Measurements from ENCODE around the gene BRAP. TPM values are rescaled to one million over a fixed set of nuclear protein-coding genes. Genes with fewer than 3 reads are reported as not detected.
A peak's percentile ranks its signal among the peaks of the same experiment; 100 is the strongest.
"Not testable (repeated sequence)": the region's sequence is repeated elsewhere in the genome, so short reads cannot be mapped to it uniquely, and the experiment has no call there.

The BRAP gene
- total RNA-seq, 4 donors from 2014 or later = 10.8 to 17.3 (median 15.9) TPM

- Histone ChIP-seq H3K27me3 (no peaks in the 10 kb centered on the region), H3K36me3 (no peaks in the 10 kb centered on the region), H3K4me1 (no peaks in the 10 kb centered on the region), H3K4me3 (no peak overlapping the region), H3K27ac (no peak overlapping the region), H3K9me3 (no peaks in the 10 kb centered on the region)
- in situ Hi-C loops (cut with MboI; ENCODE audit: low pct_ligation_motif_present in 1 of 4, low pct_unique_long_range_greater_than_20kb in 1 of 4, low sequenced_read_pairs in 3 of 4) (no loop called here), intact Hi-C loops (cut with DNase I; ENCODE audit: low total_unique reads) (no loop called here)
- DNase-seq = no peak
- WGBS, 2 donors (ENCODE audit: low coverage in 1 of 2) = 68 to 81% methylated on average over 4 to 7 of the region's 7 CpGs
- TF ChIP-seq EP300 (IDR thresholded peaks at IDR 0.05; ENCODE audit: low read depth) (no peak), POLR2A (IDR thresholded peaks at IDR 0.05) (no peak), POLR2AphosphoS5 (IDR thresholded peaks at IDR 0.05) (no peak)
- TF ChIP-seq, protein P1, sequence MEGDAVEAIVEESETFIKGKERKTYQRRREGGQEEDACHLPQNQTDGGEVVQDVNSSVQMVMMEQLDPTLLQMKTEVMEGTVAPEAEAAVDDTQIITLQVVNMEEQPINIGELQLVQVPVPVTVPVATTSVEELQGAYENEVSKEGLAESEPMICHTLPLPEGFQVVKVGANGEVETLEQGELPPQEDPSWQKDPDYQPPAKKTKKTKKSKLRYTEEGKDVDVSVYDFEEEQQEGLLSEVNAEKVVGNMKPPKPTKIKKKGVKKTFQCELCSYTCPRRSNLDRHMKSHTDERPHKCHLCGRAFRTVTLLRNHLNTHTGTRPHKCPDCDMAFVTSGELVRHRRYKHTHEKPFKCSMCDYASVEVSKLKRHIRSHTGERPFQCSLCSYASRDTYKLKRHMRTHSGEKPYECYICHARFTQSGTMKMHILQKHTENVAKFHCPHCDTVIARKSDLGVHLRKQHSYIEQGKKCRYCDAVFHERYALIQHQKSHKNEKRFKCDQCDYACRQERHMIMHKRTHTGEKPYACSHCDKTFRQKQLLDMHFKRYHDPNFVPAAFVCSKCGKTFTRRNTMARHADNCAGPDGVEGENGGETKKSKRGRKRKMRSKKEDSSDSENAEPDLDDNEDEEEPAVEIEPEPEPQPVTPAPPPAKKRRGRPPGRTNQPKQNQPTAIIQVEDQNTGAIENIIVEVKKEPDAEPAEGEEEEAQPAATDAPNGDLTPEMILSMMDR (IDR thresholded peaks at IDR 0.05) = no peak
Observed at GRCh38 chr12:111605911-111606766, 79.6 kb downstream of the BRAP start.

- in situ Hi-C loops (cut with MboI; ENCODE audit: low pct_ligation_motif_present in 1 of 4, low pct_unique_long_range_greater_than_20kb in 1 of 4, low sequenced_read_pairs in 3 of 4); H3K36me3 ChIP-seq; H3K27ac ChIP-seq; H3K9me3 ChIP-seq; H3K4me3 ChIP-seq; H3K27me3 ChIP-seq; intact Hi-C loops (cut with DNase I; ENCODE audit: low total_unique reads); DNase-seq: not testable (repeated sequence)
- peaks cover 0 to 13% (median 6%) of the 10 kb centered on the region in 4 donors for H3K4me1 ChIP-seq
- WGBS, 2 donors (ENCODE audit: low coverage in 1 of 2) = 92 to 99% methylated on average over 11 of the region's 11 CpGs
Observed at GRCh38 chr12:111602857-111603256, 82.9 kb downstream of the BRAP start.

DNA sequence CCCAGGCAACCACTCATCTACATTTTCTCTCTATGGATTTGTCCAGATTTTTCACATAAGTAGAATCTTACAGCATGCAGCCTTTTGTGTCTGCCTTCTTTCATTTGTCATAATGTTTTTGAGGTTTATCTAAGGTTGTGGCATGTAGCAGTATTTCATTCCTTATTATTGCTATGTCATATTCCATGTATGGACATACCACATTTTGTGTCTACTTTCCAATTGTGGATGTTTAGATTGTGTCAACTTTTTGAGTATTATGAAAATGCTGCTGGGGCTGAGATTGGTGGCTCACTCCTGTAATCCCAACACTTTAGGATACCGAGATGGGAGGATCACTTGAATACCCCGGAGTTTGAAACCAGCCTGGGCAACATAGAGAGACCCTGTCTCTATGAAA lies 83.4 kb downstream of the BRAP start:
- Histone ChIP-seq H3K4me1 (peaks cover 0 to 13% (median 8%) of the 10 kb centered on the region in 4 donors), H3K9me3 (no peaks in the 10 kb centered on the region), H3K4me3 (no peak overlapping the region), H3K36me3 (no peaks in the 10 kb centered on the region), H3K27me3 (no peaks in the 10 kb centered on the region), H3K27ac (no peak overlapping the region)
- 96 to 100% methylated on average over 1 to 2 of the region's 2 CpGs for WGBS, 2 donors (ENCODE audit: low coverage in 1 of 2)
- intact Hi-C loops (cut with DNase I; ENCODE audit: low total_unique reads) = no loop called here
- in situ Hi-C loops (cut with MboI; ENCODE audit: low pct_ligation_motif_present in 1 of 4, low pct_unique_long_range_greater_than_20kb in 1 of 4, low sequenced_read_pairs in 3 of 4) = no loop called here
- TF ChIP-seq POLR2AphosphoS5 (IDR thresholded peaks at IDR 0.05) = no peak
- no peak for TF ChIP-seq EP300 (IDR thresholded peaks at IDR 0.05; ENCODE audit: low read depth)
- TF ChIP-seq POLR2A (IDR thresholded peaks at IDR 0.05) = no peak
- TF ChIP-seq, protein P1 (IDR thresholded peaks at IDR 0.05) = no peak
- DNase-seq = no peak

GRCh38 chr12:111600986-111601385 lies 84.8 kb downstream of the BRAP start:
- H3K27ac ChIP-seq = peak overlapping the region; percentile 98 to 100 (median 98)
- H3K36me3 ChIP-seq; DNase-seq; H3K27me3 ChIP-seq; intact Hi-C loops (cut with DNase I; ENCODE audit: low total_unique reads); H3K4me3 ChIP-seq; H3K9me3 ChIP-seq; in situ Hi-C loops (cut with MboI; ENCODE audit: low pct_ligation_motif_present in 1 of 4, low pct_unique_long_range_greater_than_20kb in 1 of 4, low sequenced_read_pairs in 3 of 4): not testable (repeated sequence)
- 90 to 92% methylated on average over 8 to 12 of the region's 12 CpGs for WGBS, 2 donors (ENCODE audit: low coverage in 1 of 2)
- peaks cover 0 to 26% (median 21%) of the 10 kb centered on the region in 4 donors for H3K4me1 ChIP-seq

- Histone ChIP-seq H3K27me3 (no peaks in the 10 kb centered on the region), H3K4me1 (peaks cover 0 to 33% (median 26%) of the 10 kb centered on the region in 4 donors), H3K9me3 (no peaks in the 10 kb centered on the region), H3K36me3 (no peaks in the 10 kb centered on the region), H3K4me3 (peak overlapping the region in 3 of 4 donors; percentile 85 to 100 (median 99)), H3K27ac (peak overlapping the region; percentile 98 to 100 (median 98))
- intact Hi-C loops (cut with DNase I; ENCODE audit: low total_unique reads) (no loop called here), in situ Hi-C loops (cut with MboI; ENCODE audit: low pct_ligation_motif_present in 1 of 4, low pct_unique_long_range_greater_than_20kb in 1 of 4, low sequenced_read_pairs in 3 of 4) (no loop called here)
- TF ChIP-seq POLR2AphosphoS5 (IDR thresholded peaks at IDR 0.05) (no peak), POLR2A (IDR thresholded peaks at IDR 0.05) (no peak), EP300 (IDR thresholded peaks at IDR 0.05; ENCODE audit: low read depth) (no peak)
- TF ChIP-seq, protein P1 (IDR thresholded peaks at IDR 0.05) = no peak
- 7 to 16% methylated on average over 5 of the region's 5 CpGs for WGBS, 2 donors (ENCODE audit: low coverage in 1 of 2)
- DNase-seq = no peak
Observed at GRCh38 chr12:111600205-111600642, 85.5 kb downstream of the BRAP start.

Measured in transverse colon (tissue), 4 donors.